NCI-H1092 treated with DMSO at 0.1 percent for 48 hours (cell line): Measurements from ENCODE around the gene EPHA4.

Source experiments
- DNase-seq: peaks from one replicate; lab custom pipeline; 2025; lab: John Stamatoyannopoulos, UW

The EPHA4 gene

GRCh38 chr2:221473451-221473850 is 98.7 kb downstream of the EPHA4 start:
- no peak for DNase-seq

GRCh38 chr2:221468317-221468716 is 103.8 kb downstream of the EPHA4 start:
- no peak for DNase-seq

DNA sequence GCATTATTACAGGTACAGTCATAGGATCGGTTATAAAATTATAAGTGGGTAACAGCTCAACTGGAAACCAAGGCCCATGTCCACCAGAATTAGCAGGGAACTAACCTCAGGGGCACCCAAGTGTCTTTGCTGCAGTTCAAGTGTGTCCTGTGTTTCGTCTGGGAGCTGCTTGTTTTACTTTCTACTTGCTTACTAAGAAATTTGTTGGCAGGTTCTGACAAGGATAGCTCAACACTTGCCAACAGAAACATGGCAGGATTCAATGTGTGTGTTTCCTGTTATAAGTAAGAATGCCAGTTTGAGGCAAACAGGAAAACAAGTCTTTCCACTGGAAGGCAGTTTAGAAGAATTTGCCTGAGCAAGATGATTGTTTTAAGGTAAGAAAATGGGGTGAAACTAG is 104.5 kb downstream of the EPHA4 start:
- DNase-seq: no peak

DNA sequence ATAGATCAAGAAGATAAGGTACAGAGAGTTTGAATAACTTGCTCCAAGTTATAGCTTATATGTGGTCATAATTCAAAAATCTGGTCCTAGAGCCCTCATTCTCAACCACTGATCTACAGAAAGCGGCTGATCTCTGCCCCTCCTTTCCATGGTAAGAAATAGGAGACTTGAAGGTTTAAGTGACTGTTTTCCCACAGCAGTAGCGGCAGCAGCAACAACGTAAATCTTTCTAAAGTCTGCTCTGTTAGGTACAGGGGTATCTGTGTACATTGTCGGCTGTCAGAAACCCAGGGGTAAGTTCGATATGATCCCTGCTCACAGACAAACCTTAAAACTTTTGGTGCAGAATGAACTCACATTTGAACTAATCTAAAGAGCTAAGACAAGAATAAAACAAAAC is 105.4 kb downstream of the EPHA4 start:
- no peak for DNase-seq

DNA sequence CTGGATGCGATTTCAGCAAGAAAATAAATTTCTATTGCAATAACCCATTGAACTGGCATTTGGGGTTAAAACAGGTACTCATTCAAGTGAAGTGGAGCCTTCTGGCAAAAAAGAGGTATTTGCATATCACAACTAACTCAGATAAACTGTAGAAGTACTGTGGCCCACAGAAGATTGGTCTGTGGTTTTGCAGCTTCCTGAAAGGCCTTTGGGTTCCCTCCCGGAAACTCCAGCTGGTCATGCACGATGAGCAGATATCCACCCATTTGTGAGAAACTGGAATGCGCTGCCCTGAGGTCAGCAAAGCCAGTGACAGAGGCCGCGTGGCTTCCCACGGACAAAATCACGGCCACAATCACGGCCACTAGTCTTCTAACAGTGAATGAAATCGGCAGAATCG is 106.3 kb downstream of the EPHA4 start:
- DNase-seq: no peak

DNA sequence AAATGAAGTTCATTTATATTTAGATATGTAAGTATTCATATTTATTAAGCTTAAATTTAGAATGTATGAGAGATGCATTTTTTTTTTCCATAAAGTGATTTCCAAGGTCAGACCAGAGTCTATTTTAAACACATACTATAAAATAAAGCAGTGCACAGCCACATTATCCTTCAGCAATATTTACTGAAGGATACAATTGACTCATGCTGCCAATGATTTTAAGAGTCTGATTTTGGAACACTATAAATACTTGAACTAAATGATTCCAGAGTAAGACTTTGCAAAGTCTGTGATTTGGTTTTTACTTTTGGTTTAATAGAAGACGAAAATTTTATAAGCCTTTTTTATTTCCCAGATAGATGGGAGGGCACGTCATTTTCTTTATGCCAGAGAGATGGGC is 107.1 kb downstream of the EPHA4 start:
- DNase-seq: no peak

DNA sequence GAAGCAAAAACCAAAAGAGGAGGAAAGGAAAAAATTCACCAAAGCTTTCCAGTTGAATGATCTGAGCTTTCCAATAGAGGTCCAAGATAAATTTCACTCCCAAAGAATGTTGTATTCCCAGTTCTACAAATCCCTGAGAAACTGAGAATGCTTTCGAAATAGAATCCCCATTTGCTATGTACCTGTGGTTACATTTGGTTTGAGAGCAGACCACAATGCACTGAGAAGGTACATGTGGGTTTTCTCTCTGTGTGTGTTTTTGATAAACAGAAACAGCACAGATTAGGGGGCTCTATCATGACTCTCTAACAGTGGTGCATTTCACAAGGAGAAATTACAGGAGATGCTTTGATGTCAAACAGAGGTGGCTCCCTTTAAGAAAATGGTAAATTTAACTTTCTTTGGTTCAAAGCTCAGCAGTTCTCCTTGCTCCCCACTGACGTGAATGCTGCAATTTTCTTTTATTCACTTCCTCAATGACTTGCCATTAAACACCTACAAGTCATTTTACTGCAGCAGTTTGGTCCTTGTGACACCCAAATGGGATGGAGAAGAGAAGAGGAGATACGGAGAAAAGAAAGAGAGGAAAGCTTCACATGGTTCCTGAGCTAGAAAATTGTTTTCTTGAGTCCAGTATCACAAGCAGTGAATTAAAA is 108.7 kb downstream of the EPHA4 start:
- no peak for DNase-seq

- no peak for DNase-seq
These were observed 110.2 kb downstream of the EPHA4 start for GRCh38 chr2:221461901-221462300.

DNA sequence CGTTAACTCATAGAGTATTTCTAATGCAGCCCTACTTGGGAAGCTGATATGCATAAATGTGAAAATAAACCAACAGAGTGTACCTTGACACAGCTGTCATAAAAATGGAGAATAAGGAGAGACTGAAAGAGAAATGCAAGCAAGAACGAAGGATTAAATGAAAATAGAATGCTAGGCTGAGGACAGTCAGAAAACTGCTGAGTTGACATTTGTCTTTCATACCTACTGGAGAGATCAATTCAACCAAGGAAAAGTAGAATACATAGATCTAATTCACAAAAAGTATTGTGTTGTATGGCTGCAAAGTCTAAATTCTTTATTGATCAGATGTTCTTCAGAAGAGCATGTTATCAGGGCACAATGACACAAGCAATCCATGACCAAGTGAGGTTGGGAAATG is 112.0 kb downstream of the EPHA4 start:
- no peak for DNase-seq

- DNase-seq: no peak
These were observed 113.5 kb downstream of the EPHA4 start for GRCh38 chr2:221458578-221458977.

DNA sequence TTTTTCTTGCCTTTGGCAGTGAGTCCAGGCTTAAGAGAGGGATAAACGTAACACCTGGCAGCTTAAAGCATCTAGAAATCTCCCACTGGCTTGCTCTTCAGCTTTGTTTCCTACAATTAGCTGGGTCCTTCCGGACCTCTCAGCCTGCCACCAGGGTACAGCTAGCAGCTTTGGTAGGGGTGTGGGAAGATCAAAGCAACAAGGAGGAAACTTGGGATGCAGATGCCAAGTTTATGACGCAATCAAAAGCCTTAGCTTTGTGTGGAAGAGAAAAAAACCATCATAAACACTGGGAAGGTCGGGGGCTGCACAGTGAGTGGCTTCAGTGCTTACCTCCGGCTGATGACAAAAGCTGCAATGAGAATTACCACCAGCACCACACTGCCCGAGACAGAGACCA is 116.9 kb downstream of the EPHA4 start:
- no peak for DNase-seq

DNA sequence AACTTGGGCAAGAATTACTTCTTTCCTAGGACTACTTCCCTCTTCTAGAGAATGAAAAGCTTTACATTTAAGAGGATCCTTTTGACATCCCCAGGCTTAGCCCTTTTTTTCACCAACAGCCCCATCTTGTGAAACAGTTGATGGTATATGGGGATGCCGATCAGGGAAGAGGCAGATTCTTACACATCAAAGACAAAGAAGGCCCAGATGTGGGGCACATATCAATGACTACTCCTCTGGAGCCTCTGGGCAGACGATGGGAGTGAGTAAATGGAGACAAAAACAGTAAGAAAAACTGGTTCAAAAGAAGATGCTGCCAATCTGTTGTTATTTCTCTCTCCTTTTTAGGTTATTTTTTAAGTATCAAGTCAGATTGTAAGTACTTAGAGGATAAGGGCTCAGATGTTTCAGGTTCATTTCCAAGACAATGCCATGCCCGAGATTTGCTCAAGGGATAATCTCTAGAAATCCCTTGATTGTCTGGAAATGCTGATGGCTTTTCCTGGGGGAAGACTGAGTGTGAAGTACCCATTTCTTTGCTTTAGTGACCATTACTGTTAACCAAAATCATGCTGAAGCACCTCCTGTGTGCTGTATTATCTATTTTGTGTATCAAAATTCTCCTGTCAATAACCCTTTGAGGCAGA is 117.5 kb downstream of the EPHA4 start:
- no peak for DNase-seq

- DNase-seq: no peak
These were observed 120.0 kb downstream of the EPHA4 start for GRCh38 chr2:221451862-221452788.

GRCh38 chr2:221450280-221450679 is 121.8 kb downstream of the EPHA4 start:
- DNase-seq: no peak

- no peak for DNase-seq
These were observed 122.7 kb downstream of the EPHA4 start for GRCh38 chr2:221449406-221449805.

DNA sequence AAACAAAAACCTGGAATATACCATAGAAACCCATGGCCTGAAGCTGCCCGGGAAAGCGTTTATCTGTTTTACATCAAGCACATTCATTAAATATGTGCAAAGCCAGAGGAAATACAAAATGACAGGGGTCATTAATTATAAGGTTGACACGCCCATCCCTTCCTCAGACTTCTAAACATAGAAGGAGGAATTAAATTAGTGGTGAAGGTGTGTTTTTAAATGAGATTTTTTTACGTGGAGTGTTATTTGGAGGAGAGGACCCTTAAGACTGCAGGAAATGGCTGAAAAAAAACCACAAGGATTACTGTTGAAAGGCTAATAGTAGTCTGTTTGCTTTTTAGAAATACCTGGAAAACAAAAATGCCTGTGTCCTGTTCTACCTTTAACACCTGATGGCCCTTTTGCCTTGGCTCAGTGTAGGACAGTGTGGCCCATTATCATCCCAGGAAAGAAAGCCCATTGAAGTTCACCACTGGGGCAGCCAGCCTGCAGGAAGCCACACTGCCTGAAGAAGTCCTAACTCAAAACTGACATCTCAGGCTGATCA is 123.2 kb downstream of the EPHA4 start:
- no peak for DNase-seq

DNA sequence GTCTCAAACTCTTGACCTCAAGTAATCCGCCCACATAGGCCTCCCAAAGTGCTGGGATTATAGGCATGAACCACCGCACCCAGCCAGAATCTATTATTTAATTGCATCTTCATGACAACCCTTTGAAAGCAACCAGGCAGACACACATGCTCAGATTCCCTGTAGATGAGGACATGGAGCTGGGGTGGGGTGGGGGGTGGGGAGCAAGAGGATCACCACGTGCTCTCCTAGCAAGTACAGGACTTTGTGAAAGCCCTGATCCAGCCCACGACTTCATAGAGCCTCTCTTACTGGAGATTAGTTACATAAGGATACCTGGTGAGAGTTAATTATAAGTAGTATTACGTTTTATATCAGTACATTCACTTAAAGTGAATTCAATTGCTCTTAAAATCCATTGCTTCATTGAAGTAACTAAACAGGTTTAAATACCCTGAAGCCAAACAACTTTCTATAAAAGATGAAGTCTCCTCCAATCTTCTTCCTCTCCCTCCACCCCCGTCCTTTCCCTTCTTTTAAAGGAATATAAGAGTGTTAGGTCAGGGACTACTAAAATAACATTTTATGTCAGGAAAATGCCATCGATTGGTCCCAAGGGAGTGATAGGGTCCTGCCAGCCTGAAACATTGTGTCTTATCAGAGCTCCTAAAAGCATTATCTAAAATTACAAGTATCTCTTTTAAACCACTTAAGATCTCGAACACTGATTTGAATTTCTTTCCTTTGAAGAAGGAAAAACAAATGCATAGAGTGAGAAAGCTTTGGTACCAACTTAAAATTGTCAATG is 123.9 kb downstream of the EPHA4 start:
- no peak for DNase-seq

- DNase-seq: no peak
These were observed 124.8 kb downstream of the EPHA4 start for GRCh38 chr2:221447310-221447709.

GRCh38 chr2:221446140-221446539 is 126.0 kb downstream of the EPHA4 start:
- DNase-seq: no peak

DNA sequence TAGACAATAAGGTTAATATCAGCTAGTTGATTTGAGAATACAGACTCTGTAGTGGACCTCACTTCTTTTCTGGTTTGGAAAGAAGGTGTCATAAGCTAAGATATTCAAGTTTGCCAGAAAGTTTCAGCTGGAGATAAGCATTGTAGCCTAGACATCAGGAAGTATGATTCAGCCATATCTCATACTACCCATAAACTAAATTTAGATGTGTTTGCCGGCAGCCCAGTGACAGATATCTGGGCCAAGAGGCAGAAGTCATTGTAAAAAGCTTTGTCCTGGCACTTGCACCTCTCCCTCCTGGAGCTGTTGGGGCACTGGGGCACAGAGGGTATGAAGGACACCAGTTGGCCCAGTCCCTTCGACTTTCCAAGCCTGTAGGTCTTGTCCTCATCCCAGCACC is 128.0 kb downstream of the EPHA4 start:
- DNase-seq: no peak

DNA sequence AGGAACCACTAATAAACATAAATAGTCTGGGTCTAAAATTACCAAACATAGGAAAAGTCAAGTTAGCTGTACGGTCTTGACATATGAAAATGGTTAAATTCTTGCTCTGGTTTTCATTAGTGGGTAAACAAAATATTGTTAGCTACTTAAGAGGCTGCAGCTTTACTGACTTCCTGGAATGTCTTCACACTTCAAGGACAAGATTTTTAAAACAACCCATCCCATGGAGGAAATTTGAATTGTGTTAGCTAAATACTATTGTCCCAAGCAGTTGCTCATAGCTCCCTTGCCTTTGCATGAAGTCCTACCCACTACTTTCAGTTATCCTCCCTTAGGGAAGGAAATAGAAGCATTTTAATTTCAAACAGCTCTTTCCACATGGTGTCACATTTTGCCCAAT is 128.5 kb downstream of the EPHA4 start:
- DNase-seq: no peak

GRCh38 chr2:221442128-221442527 is 130.0 kb downstream of the EPHA4 start:
- peak; percentile 12 for DNase-seq
